ENCODE results near the gene MFN2. TPM values are rescaled to one million over a fixed set of nuclear protein-coding genes. Genes with fewer than 3 reads are reported as not detected.
"Not testable (repeated sequence)": the region's sequence is repeated elsewhere in the genome, so short reads cannot be mapped to it uniquely, and the experiment has no call there.

The MFN2 gene
- total RNA-seq, result 10 to 100 TPM; 78.1 to 84.2 TPM

GRCh38 chr1:11979851-11980675, at the start of gene MFN2:
Gene MFN2, plus strand, starts transcription at chr1:11980444. Its CDS starts 8,725 bp downstream, at chr1:11989169.
- Mint-ChIP-seq H3K27ac (peak within 1 kb of the TSS; percentile 91), H3K27me3 (no peaks in the 10 kb centered on the region), H3K9me3 (no peaks in the 10 kb centered on the region), H3K4me3 (peak within 1 kb of the TSS; percentile 92), H3K4me1 (peaks cover 38% of the 10 kb centered on the region), H3K36me3 (peaks cover 15% of the 10 kb centered on the region)
- DNase-seq, result peak; percentile 97

GRCh38 chr1:11930571-11931445, 49.4 kb upstream of the MFN2 start:
- Mint-ChIP-seq H3K4me1 (peaks cover 11% of the 10 kb centered on the region), H3K9me3 (no peaks in the 10 kb centered on the region), H3K4me3 (no peak overlapping the region), H3K27ac (no peak overlapping the region), H3K27me3 (no peaks in the 10 kb centered on the region), H3K36me3 (no peaks in the 10 kb centered on the region)
- DNase-seq, result no peak

GRCh38 chr1:11931845-11932244, 48.4 kb upstream of the MFN2 start:
- Mint-ChIP-seq H3K36me3 (no peaks in the 10 kb centered on the region), H3K4me1 (peaks cover 9% of the 10 kb centered on the region), H3K27ac (no peak overlapping the region), H3K27me3 (no peaks in the 10 kb centered on the region), H3K4me3 (no peak overlapping the region), H3K9me3 (no peaks in the 10 kb centered on the region)
- no peak for DNase-seq

- peak within 1 kb of the TSS; percentile 48 for H3K27ac Mint-ChIP-seq
- DNase-seq, result peak; percentile 82
- peaks cover 9% of the 10 kb centered on the region for H3K4me1 Mint-ChIP-seq
- no peaks in the 10 kb centered on the region for H3K9me3 Mint-ChIP-seq
- no peaks in the 10 kb centered on the region for H3K27me3 Mint-ChIP-seq
- no peaks in the 10 kb centered on the region for H3K36me3 Mint-ChIP-seq
- H3K4me3 Mint-ChIP-seq, result peak within 1 kb of the TSS; percentile 80
Observed at GRCh38 chr1:11934302-11935056, 45.8 kb upstream of the MFN2 start, which contains the start of gene PLOD1. Gene PLOD1, plus strand, starts transcription at chr1:11934717. Its CDS starts 63 bp downstream, at chr1:11934780.

GRCh38 chr1:11935057-11935412, 45.2 kb upstream of the MFN2 start:
- no peak overlapping the region for H3K27ac Mint-ChIP-seq
- H3K9me3 Mint-ChIP-seq, result no peaks in the 10 kb centered on the region
- H3K4me3 Mint-ChIP-seq, result peak overlapping the region; percentile 80
- DNase-seq, result no peak
- peaks cover 6% of the 10 kb centered on the region for H3K4me1 Mint-ChIP-seq
- no peaks in the 10 kb centered on the region for H3K36me3 Mint-ChIP-seq
- no peaks in the 10 kb centered on the region for H3K27me3 Mint-ChIP-seq

GRCh38 chr1:11935733-11936132, 44.5 kb upstream of the MFN2 start:
- not testable (repeated sequence) for H3K4me1 Mint-ChIP-seq, H3K27me3 Mint-ChIP-seq, H3K9me3 Mint-ChIP-seq, DNase-seq, H3K27ac Mint-ChIP-seq, H3K36me3 Mint-ChIP-seq
- peak overlapping the region; percentile 42 for H3K4me3 Mint-ChIP-seq

GRCh38 chr1:11938722-11939526, 41.3 kb upstream of the MFN2 start:
- Mint-ChIP-seq H3K27me3 (no peaks in the 10 kb centered on the region), H3K27ac (no peak overlapping the region), H3K36me3 (peaks cover 3% of the 10 kb centered on the region), H3K4me1 (peaks cover 4% of the 10 kb centered on the region), H3K4me3 (no peak overlapping the region), H3K9me3 (no peaks in the 10 kb centered on the region)
- DNase-seq, result no peak

- not testable (repeated sequence) for H3K27me3 Mint-ChIP-seq, H3K27ac Mint-ChIP-seq, DNase-seq, H3K9me3 Mint-ChIP-seq, H3K4me1 Mint-ChIP-seq, H3K4me3 Mint-ChIP-seq, H3K36me3 Mint-ChIP-seq
Observed at GRCh38 chr1:11939794-11940193, 40.5 kb upstream of the MFN2 start.

GRCh38 chr1:11940260-11940921, 39.9 kb upstream of the MFN2 start:
- H3K4me3 Mint-ChIP-seq, result no peak overlapping the region
- DNase-seq, result no peak
- no peaks in the 10 kb centered on the region for H3K9me3 Mint-ChIP-seq
- no peaks in the 10 kb centered on the region for H3K27me3 Mint-ChIP-seq
- no peak overlapping the region for H3K27ac Mint-ChIP-seq
- no peaks in the 10 kb centered on the region for H3K4me1 Mint-ChIP-seq
- H3K36me3 Mint-ChIP-seq, result peaks cover 7% of the 10 kb centered on the region

GRCh38 chr1:11942280-11942679, 38.0 kb upstream of the MFN2 start:
- Mint-ChIP-seq H3K9me3 (peaks cover 1% of the 10 kb centered on the region), H3K4me3 (no peak overlapping the region), H3K27me3 (no peaks in the 10 kb centered on the region), H3K4me1 (no peaks in the 10 kb centered on the region), H3K36me3 (peaks cover 14% of the 10 kb centered on the region), H3K27ac (no peak overlapping the region)
- no peak for DNase-seq

- peaks cover 17% of the 10 kb centered on the region for H3K36me3 Mint-ChIP-seq
- no peak overlapping the region for H3K4me3 Mint-ChIP-seq
- no peaks in the 10 kb centered on the region for H3K4me1 Mint-ChIP-seq
- no peak overlapping the region for H3K27ac Mint-ChIP-seq
- H3K27me3 Mint-ChIP-seq, result no peaks in the 10 kb centered on the region
- peaks cover 1% of the 10 kb centered on the region for H3K9me3 Mint-ChIP-seq
- no peak for DNase-seq
Observed at GRCh38 chr1:11943619-11944018, 36.6 kb upstream of the MFN2 start.

GRCh38 chr1:11944358-11944931, 35.8 kb upstream of the MFN2 start:
- Mint-ChIP-seq H3K36me3 (peaks cover 17% of the 10 kb centered on the region), H3K4me3 (no peak overlapping the region), H3K27me3 (no peaks in the 10 kb centered on the region), H3K9me3 (peaks cover 1% of the 10 kb centered on the region), H3K27ac (no peak overlapping the region), H3K4me1 (no peaks in the 10 kb centered on the region)
- DNase-seq, result no peak

- Mint-ChIP-seq H3K27ac (no peak overlapping the region), H3K9me3 (peaks cover 1% of the 10 kb centered on the region), H3K36me3 (peaks cover 22% of the 10 kb centered on the region), H3K4me1 (no peaks in the 10 kb centered on the region), H3K4me3 (no peak overlapping the region), H3K27me3 (no peaks in the 10 kb centered on the region)
- no peak for DNase-seq
Observed at GRCh38 chr1:11946647-11947046, 33.6 kb upstream of the MFN2 start.

Data from activated naive CD8-positive, alpha-beta T cell treated with anti-CD3 and anti-CD28 coated beads for 36 hours (primary cell).